ENCODE data around the gene CUL7.
"Not testable (repeated sequence)": the region's sequence is repeated elsewhere in the genome, so short reads cannot be mapped to it uniquely, and the experiment has no call there.

The CUL7 gene

GRCh38 chr6:43043310-43043709, 10.3 kb downstream of the CUL7 start:
- no peak for DNase-seq

- not testable (repeated sequence) for DNase-seq
Measured at GRCh38 chr6:43041475-43041874, 12.2 kb downstream of the CUL7 start.

GRCh38 chr6:43040542-43041257, 13.0 kb downstream of the CUL7 start:
- no peak for DNase-seq

GRCh38 chr6:43038727-43039126, 14.9 kb downstream of the CUL7 start:
- no peak for DNase-seq

- no peak for DNase-seq
Measured at GRCh38 chr6:43037706-43038105, 15.9 kb downstream of the CUL7 start.

- no peak for DNase-seq
Measured at GRCh38 chr6:43037197-43037596, 16.5 kb downstream of the CUL7 start.

GRCh38 chr6:43036712-43037111, 16.9 kb downstream of the CUL7 start:
- no peak for DNase-seq

GRCh38 chr6:43035495-43036194, 18.0 kb downstream of the CUL7 start:
- no peak for DNase-seq

- DNase-seq, result no peak
Measured at GRCh38 chr6:43034190-43034525, 19.5 kb downstream of the CUL7 start.

- DNase-seq, result no peak
Measured at GRCh38 chr6:43033496-43034189, 20.0 kb downstream of the CUL7 start.

GRCh38 chr6:43032326-43032725, 21.3 kb downstream of the CUL7 start:
- DNase-seq, result no peak

- DNase-seq, result no peak
Measured at GRCh38 chr6:43029120-43029519, 24.5 kb downstream of the CUL7 start.

- DNase-seq, result no peak
Measured at GRCh38 chr6:43026365-43026764, 27.3 kb downstream of the CUL7 start.

GRCh38 chr6:43024436-43024835, 29.2 kb downstream of the CUL7 start:
- no peak for DNase-seq

- DNase-seq, result peak; percentile 79 to 83
Measured at GRCh38 chr6:43021270-43022047, 32.2 kb downstream of the CUL7 start, which contains the start of gene RRP36. Gene RRP36 (plus strand): TSS chr6:43021623. CDS start chr6:43021655, 32 bp downstream.

GRCh38 chr6:43020847-43021246, 32.8 kb downstream of the CUL7 start:
- no peak for DNase-seq

- no peak for DNase-seq
Measured at GRCh38 chr6:43020052-43020705, 33.5 kb downstream of the CUL7 start.

- DNase-seq, result no peak
Measured at GRCh38 chr6:43019152-43019551, 34.5 kb downstream of the CUL7 start.

- DNase-seq, result no peak
Measured at GRCh38 chr6:43016943-43017334, 36.7 kb downstream of the CUL7 start.

GRCh38 chr6:43016176-43016942, 37.3 kb downstream of the CUL7 start:
- DNase-seq, result no peak

GRCh38 chr6:43014434-43014909, 39.2 kb downstream of the CUL7 start:
- no peak for DNase-seq
